ENCODE measurements around the gene ZNF391.

ZNF391 gene

DNA sequence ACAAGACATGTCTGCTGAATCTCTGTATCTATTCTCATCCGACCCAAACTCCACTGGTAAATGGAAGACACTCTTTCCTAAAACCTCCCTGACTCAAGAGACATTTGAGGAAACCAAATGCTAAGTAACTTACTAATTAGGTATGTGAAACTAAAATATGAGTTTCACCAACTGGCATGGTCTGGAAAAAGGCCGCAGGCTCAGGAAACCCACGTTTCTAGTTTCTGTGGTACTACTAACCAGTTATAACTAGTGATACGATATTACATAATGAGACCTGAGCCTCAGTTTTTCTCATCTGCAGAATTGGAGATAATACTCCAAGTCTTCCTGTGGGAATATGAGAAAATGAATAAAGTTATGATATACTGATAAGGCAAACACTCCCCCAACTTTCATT lies 39.9 kb downstream of the ZNF391 start:
- no peak overlapping the region for H3K27ac ChIP-seq (ENCODE audit: low read length)
- H3K9me3 ChIP-seq (replicated peaks; ENCODE audit: insufficient read depth, low read length) = no peaks in the 10 kb centered on the region
- no peaks in the 10 kb centered on the region for H3K27me3 ChIP-seq (replicated peaks; ENCODE audit: insufficient read depth, low read length)
- no peaks in the 10 kb centered on the region for H3K4me1 ChIP-seq (ENCODE audit: low read length)
- no peaks in the 10 kb centered on the region for H3F3A ChIP-seq (ENCODE audit: insufficient read depth, low read length)
- no peaks in the 10 kb centered on the region for H3K9me2 ChIP-seq (replicated peaks; ENCODE audit: insufficient read depth, low read length)
- H3K36me3 ChIP-seq (replicated peaks; ENCODE audit: insufficient read depth, low read length) = no peaks in the 10 kb centered on the region
- H4K20me1 ChIP-seq (ENCODE audit: insufficient read depth, low read length) = no peaks in the 10 kb centered on the region
- TF ChIP-seq EZH2 (optimal IDR thresholded peaks at IDR 0.05; ENCODE audit: low read depth, low read length) (no peak), CTCF (IDR thresholded peaks at IDR 0.05; ENCODE audit: low read length) (no peak)
- H3K9ac ChIP-seq (ENCODE audit: low read length) = no peak overlapping the region
- H3K4me3 ChIP-seq (ENCODE audit: low read length) = no peak overlapping the region
- H3K4me2 ChIP-seq (ENCODE audit: low read depth, low read length) = no peak overlapping the region
- no peak overlapping the region for H2AFZ ChIP-seq (ENCODE audit: low read length)
- no peak for DNase-seq
- no peaks in the 10 kb centered on the region for H3K79me2 ChIP-seq (ENCODE audit: low read length)

DNA sequence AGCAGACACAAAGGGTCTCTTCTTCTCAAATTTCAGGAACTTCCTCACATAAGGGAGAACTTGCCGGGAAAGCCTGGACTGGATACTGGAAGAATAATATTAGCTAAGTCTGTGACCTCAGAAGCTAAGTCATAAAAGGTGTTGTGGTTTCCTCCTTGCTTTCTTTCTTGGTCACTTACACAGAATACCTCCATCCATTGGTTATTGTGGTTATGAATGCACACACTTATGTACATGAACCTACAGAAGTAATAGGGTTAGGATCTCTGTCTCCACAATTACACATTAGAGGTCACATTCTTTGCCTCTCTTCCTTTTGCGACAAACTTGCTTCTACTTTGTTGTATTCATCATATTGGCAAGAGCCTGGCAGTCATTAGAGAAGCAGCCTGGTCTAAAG lies 40.4 kb downstream of the ZNF391 start:
- H3K4me1 ChIP-seq (ENCODE audit: low read length) = no peaks in the 10 kb centered on the region
- no peaks in the 10 kb centered on the region for H3K36me3 ChIP-seq (replicated peaks; ENCODE audit: insufficient read depth, low read length)
- no peak for DNase-seq
- H3K4me3 ChIP-seq (ENCODE audit: low read length) = no peak overlapping the region
- H3K9me3 ChIP-seq (replicated peaks; ENCODE audit: insufficient read depth, low read length) = no peaks in the 10 kb centered on the region
- no peaks in the 10 kb centered on the region for H4K20me1 ChIP-seq (ENCODE audit: insufficient read depth, low read length)
- no peaks in the 10 kb centered on the region for H3K79me2 ChIP-seq (ENCODE audit: low read length)
- TF ChIP-seq EZH2 (optimal IDR thresholded peaks at IDR 0.05; ENCODE audit: low read depth, low read length) = no peak
- no peak for TF ChIP-seq EZH2phosphoT487 (IDR thresholded peaks at IDR 0.05; ENCODE audit: low read length)
- TF ChIP-seq CTCF (IDR thresholded peaks at IDR 0.05; ENCODE audit: low read length) = no peak
- H2AFZ ChIP-seq (ENCODE audit: low read length) = no peak overlapping the region
- H3K27me3 ChIP-seq (replicated peaks; ENCODE audit: insufficient read depth, low read length) = no peaks in the 10 kb centered on the region
- no peaks in the 10 kb centered on the region for H3F3A ChIP-seq (ENCODE audit: insufficient read depth, low read length)
- H3K9me2 ChIP-seq (replicated peaks; ENCODE audit: insufficient read depth, low read length) = no peaks in the 10 kb centered on the region
- H3K9ac ChIP-seq (ENCODE audit: low read length) = no peak overlapping the region
- no peak overlapping the region for H3K27ac ChIP-seq (ENCODE audit: low read length)
- no peak overlapping the region for H3K4me2 ChIP-seq (ENCODE audit: low read depth, low read length)

- no peaks in the 10 kb centered on the region for H3K4me1 ChIP-seq (ENCODE audit: low read length)
- no peak for DNase-seq
- H3K4me3 ChIP-seq (ENCODE audit: low read length) = no peak overlapping the region
- TF ChIP-seq EZH2phosphoT487 (IDR thresholded peaks at IDR 0.05; ENCODE audit: low read length) (no peak), CTCF (IDR thresholded peaks at IDR 0.05; ENCODE audit: low read length) (no peak), EZH2 (optimal IDR thresholded peaks at IDR 0.05; ENCODE audit: low read depth, low read length) (no peak)
- H3K36me3 ChIP-seq (replicated peaks; ENCODE audit: insufficient read depth, low read length) = no peaks in the 10 kb centered on the region
- H4K20me1 ChIP-seq (ENCODE audit: insufficient read depth, low read length) = no peaks in the 10 kb centered on the region
- no peaks in the 10 kb centered on the region for H3K9me3 ChIP-seq (replicated peaks; ENCODE audit: insufficient read depth, low read length)
- H3F3A ChIP-seq (ENCODE audit: insufficient read depth, low read length) = no peaks in the 10 kb centered on the region
- H2AFZ ChIP-seq (ENCODE audit: low read length) = no peak overlapping the region
- no peak overlapping the region for H3K9ac ChIP-seq (ENCODE audit: low read length)
- H3K4me2 ChIP-seq (ENCODE audit: low read depth, low read length) = no peak overlapping the region
- H3K79me2 ChIP-seq (ENCODE audit: low read length) = no peaks in the 10 kb centered on the region
- H3K9me2 ChIP-seq (replicated peaks; ENCODE audit: insufficient read depth, low read length) = no peaks in the 10 kb centered on the region
- no peak overlapping the region for H3K27ac ChIP-seq (ENCODE audit: low read length)
- H3K27me3 ChIP-seq (replicated peaks; ENCODE audit: insufficient read depth, low read length) = no peaks in the 10 kb centered on the region
Measured at GRCh38 chr6:27433714-27434113, 45.2 kb downstream of the ZNF391 start.

All from MM.1S (cell line).